HepG2 (cell line): ENCODE results near the gene LRTM2.

Experiments used
- ASH2L ChIP-seq: fragments of 300-600, 200-600 bp; sonication (generic); IDR thresholded peaks from 2 replicates; pipeline ENCODE4 v1.7.0; 2017; ENCODE audit warnings: low read depth, mild to moderate bottlenecking, moderate library complexity, mixed read lengths, low read length; ENCODE audit not compliant: insufficient read length
- CBX2 ChIP-seq, 2 experiments: fragments of 200-600 bp in 1 of 2; sonication (generic); formaldehyde crosslinking in 1 of 2; IDR thresholded peaks; 2 replicates each; pipeline versions ENCODE4 v1.7.0 to v1.8.1; 2018 to 2022; ENCODE audit warnings: low read depth in 2 of 2, low read length in 1 of 2, mild to moderate bottlenecking in 1 of 2, missing genetic modification reagents in 1 of 2
- CTCF ChIP-seq: sonication (generic); formaldehyde crosslinking; IDR thresholded peaks from 2 replicates; pipeline ENCODE4 v1.5.0; 2020; ENCODE audit warnings: mild to moderate bottlenecking, missing genetic modification reagents, moderate library complexity
- MAFF ChIP-seq: IDR thresholded peaks from 2 replicates; pipeline ENCODE4 v1.6.1; 2011; ENCODE audit warnings: low read depth, low read length, improper control_type of control experiment
- SP1 ChIP-seq, 2 experiments: fragments of 450-650 bp in 1 of 2; sonication (generic) in 1 of 2; formaldehyde crosslinking in 1 of 2; IDR thresholded peaks; 2 replicates each; pipeline versions ENCODE4 v1.4.0 to v1.6.1; 2016 to 2020; ENCODE audit warnings: missing genetic modification reagents in 1 of 2
- USF2 ChIP-seq, 2 experiments: sonication (generic) in 1 of 2; formaldehyde crosslinking in 1 of 2; IDR thresholded peaks; 2 replicates each; pipeline versions ENCODE4 v1.5.1 to v1.6.1; 2011 to 2020; ENCODE audit warnings: borderline replicate concordance in 1 of 2, low read depth in 1 of 2, low read length in 1 of 2, mild to moderate bottlenecking in 1 of 2, missing genetic modification reagents in 1 of 2, moderate library complexity in 1 of 2
- TF ChIP-seq, protein P1 (sequence below): IDR thresholded peaks from 2 replicates; pipeline ENCODE4 v1.6.1; 2016; ENCODE audit warnings: missing compliant biosample characterization, missing genetic modification reagents, borderline replicate concordance
- TF ChIP-seq, protein P2 (sequence below), 2 experiments: sonication (generic) in 1 of 2; formaldehyde crosslinking in 1 of 2; IDR thresholded peaks; 2 replicates each; pipeline versions ENCODE4 v1.4.0 to v1.6.1; 2018 to 2020; ENCODE audit warnings: missing genetic modification reagents in 2 of 2, borderline replicate concordance in 1 of 2, low read depth in 1 of 2, mild to moderate bottlenecking in 1 of 2, missing biosample characterization in 1 of 2

DNA sequence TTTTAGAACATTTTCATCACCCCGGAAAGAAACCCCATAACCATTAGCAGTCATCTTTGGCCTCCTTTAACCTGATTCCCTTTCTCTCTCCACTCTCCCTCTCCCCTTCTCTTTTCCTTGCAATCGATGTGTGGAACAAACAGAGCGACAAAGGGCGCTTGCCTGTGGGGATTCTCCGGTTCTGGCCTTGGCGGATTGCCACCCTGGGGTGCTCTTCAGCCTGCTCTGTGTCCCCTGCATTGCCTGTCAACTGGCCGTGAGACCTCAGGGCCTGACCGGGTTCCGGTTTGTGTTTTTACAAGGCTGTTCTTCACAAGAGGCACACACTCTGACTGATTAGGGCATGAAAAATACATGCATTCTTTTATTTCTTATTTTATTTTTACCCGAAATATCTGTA, 27.8 kb downstream of the LRTM2 start:
- TF ChIP-seq, protein P1, sequence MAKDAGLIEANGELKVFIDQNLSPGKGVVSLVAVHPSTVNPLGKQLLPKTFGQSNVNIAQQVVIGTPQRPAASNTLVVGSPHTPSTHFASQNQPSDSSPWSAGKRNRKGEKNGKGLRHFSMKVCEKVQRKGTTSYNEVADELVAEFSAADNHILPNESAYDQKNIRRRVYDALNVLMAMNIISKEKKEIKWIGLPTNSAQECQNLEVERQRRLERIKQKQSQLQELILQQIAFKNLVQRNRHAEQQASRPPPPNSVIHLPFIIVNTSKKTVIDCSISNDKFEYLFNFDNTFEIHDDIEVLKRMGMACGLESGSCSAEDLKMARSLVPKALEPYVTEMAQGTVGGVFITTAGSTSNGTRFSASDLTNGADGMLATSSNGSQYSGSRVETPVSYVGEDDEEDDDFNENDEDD (CRISPR knock-in tag), result no peak
- TF ChIP-seq CTCF (CRISPR knock-in tag) (no peak), CBX2 (IDR thresholded peaks at IDR 0.05; ENCODE audit: low read depth, low read length) (no peak), CBX2 (CRISPR knock-in tag; IDR thresholded peaks at IDR 0.05; ENCODE audit: low read depth) (no peak), MAFF (no peak), USF2 (IDR thresholded peaks at IDR 0.05; ENCODE audit: low read depth, low read length) (no peak), USF2 (CRISPR knock-in tag; IDR thresholded peaks at IDR 0.05; ENCODE audit: borderline replicate concordance) (no peak), ASH2L (no peak), SP1 (IDR thresholded peaks at IDR 0.05) (no peak), SP1 (CRISPR knock-in tag; IDR thresholded peaks at IDR 0.05) (no peak)
- TF ChIP-seq, protein P2, sequence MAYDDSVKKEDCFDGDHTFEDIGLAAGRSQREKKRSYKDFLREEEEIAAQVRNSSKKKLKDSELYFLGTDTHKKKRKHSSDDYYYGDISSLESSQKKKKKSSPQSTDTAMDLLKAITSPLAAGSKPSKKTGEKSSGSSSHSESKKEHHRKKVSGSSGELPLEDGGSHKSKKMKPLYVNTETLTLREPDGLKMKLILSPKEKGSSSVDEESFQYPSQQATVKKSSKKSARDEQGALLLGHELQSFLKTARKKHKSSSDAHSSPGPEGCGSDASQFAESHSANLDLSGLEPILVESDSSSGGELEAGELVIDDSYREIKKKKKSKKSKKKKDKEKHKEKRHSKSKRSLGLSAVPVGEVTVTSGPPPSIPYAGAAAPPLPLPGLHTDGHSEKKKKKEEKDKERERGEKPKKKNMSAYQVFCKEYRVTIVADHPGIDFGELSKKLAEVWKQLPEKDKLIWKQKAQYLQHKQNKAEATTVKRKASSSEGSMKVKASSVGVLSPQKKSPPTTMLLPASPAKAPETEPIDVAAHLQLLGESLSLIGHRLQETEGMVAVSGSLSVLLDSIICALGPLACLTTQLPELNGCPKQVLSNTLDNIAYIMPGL (CRISPR knock-in tag; IDR thresholded peaks at IDR 0.05; ENCODE audit: borderline replicate concordance in 1 of 2, low read depth in 1 of 2), result no peak
